SK-N-SH treated with all-trans-retinoic acid at 6 μM for 48 hours (cell line): ENCODE data around the gene LRRC26.

ENCODE experiments used
- ARNTL ChIP-seq: fragments of 450-650 bp; formaldehyde crosslinking; IDR thresholded peaks from 2 replicates; pipeline ENCODE4 v1.5.0; 2020; ENCODE audit warnings: low read depth, mild to moderate bottlenecking, moderate library complexity, borderline replicate concordance
- ESRRG ChIP-seq: fragments of 250-450 bp; sonication (Bioruptor Pico); IDR thresholded peaks from 2 replicates; pipeline ENCODE4 v1.6.1; 2021; ENCODE audit warnings: mild to moderate bottlenecking
- GLIS3 ChIP-seq: fragments of 250-450 bp; sonication (Bioruptor Pico); IDR thresholded peaks from 2 replicates; pipeline ENCODE4 v1.5.0; 2020; ENCODE audit warnings: mild to moderate bottlenecking, moderate library complexity
- RARB ChIP-seq: fragments of 250-450 bp; sonication (Bioruptor Pico); IDR thresholded peaks from 2 replicates; pipeline ENCODE4 v1.8.0; 2021; ENCODE audit warnings: mild to moderate bottlenecking, moderate library complexity
- SNAI2 ChIP-seq: fragments of 250-450 bp; sonication (Bioruptor Pico); IDR thresholded peaks from 2 replicates; pipeline ENCODE4 v1.5.0; 2020; ENCODE audit warnings: mild to moderate bottlenecking, moderate library complexity
- ZFP30 ChIP-seq: fragments of 450-650 bp; formaldehyde crosslinking; IDR thresholded peaks from 2 replicates; pipeline ENCODE4 v1.5.0; 2022; ENCODE audit warnings: mild to moderate bottlenecking, moderate library complexity
- TF ChIP-seq, protein P1 (sequence below): fragments of 250-450 bp; sonication (Bioruptor Pico); IDR thresholded peaks from 2 replicates; pipeline ENCODE4 v1.5.0; 2020; ENCODE audit warnings: mild to moderate bottlenecking, moderate library complexity
- TF ChIP-seq, protein P2 (sequence below): fragments of 250-450 bp; sonication (Bioruptor Pico); IDR thresholded peaks from 2 replicates; pipeline ENCODE4 v1.8.0; 2020; ENCODE audit warnings: mild to moderate bottlenecking, moderate library complexity, borderline replicate concordance
- TF ChIP-seq, protein P3 (sequence below): fragments of 250-450 bp; sonication (Bioruptor Pico); IDR thresholded peaks from 2 replicates; pipeline ENCODE4 v1.5.1; 2020; ENCODE audit warnings: low read depth, mild to moderate bottlenecking, moderate library complexity

DNA sequence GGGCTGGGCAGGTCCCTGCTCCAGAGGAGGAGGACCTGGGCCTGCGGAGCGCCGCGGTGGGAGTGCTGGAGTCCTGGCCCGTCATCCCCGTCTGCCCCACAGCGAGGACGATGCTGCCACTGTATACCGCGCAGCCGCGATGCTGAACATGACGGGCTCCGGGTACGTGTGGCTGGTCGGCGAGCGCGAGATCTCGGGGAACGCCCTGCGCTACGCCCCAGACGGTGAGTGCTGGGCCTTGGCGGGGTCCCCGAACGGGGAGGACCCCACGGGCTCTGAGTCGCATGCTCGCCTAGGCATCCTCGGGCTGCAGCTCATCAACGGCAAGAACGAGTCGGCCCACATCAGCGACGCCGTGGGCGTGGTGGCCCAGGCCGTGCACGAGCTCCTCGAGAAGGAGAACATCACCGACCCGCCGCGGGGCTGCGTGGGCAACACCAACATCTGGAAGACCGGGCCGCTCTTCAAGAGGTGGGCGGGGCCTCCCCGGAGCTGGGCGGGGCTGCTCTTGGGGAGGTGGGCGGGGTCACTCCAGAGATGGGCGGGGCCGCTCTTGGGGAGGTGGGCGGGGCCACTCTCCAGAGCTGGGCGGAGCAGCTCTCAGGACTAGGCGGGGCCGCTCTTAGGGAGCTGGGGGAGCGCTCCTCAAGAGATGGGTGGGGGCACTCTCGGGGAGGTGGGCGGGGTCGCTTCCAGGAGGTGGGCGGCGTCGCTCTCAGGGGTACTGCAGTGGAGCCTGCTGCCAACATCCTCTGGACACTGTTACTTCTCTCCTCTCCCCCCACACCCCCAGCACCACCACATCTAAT lies 13.1 kb downstream of the LRRC26 start:
- TF ChIP-seq, protein P1, sequence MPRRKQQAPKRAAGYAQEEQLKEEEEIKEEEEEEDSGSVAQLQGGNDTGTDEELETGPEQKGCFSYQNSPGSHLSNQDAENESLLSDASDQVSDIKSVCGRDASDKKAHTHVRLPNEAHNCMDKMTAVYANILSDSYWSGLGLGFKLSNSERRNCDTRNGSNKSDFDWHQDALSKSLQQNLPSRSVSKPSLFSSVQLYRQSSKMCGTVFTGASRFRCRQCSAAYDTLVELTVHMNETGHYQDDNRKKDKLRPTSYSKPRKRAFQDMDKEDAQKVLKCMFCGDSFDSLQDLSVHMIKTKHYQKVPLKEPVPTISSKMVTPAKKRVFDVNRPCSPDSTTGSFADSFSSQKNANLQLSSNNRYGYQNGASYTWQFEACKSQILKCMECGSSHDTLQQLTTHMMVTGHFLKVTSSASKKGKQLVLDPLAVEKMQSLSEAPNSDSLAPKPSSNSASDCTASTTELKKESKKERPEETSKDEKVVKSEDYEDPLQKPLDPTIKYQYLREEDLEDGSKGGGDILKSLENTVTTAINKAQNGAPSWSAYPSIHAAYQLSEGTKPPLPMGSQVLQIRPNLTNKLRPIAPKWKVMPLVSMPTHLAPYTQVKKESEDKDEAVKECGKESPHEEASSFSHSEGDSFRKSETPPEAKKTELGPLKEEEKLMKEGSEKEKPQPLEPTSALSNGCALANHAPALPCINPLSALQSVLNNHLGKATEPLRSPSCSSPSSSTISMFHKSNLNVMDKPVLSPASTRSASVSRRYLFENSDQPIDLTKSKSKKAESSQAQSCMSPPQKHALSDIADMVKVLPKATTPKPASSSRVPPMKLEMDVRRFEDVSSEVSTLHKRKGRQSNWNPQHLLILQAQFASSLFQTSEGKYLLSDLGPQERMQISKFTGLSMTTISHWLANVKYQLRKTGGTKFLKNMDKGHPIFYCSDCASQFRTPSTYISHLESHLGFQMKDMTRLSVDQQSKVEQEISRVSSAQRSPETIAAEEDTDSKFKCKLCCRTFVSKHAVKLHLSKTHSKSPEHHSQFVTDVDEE (CRISPR knock-in tag), result no peak
- TF ChIP-seq ARNTL (CRISPR knock-in tag), result no peak
- TF ChIP-seq, protein P2, sequence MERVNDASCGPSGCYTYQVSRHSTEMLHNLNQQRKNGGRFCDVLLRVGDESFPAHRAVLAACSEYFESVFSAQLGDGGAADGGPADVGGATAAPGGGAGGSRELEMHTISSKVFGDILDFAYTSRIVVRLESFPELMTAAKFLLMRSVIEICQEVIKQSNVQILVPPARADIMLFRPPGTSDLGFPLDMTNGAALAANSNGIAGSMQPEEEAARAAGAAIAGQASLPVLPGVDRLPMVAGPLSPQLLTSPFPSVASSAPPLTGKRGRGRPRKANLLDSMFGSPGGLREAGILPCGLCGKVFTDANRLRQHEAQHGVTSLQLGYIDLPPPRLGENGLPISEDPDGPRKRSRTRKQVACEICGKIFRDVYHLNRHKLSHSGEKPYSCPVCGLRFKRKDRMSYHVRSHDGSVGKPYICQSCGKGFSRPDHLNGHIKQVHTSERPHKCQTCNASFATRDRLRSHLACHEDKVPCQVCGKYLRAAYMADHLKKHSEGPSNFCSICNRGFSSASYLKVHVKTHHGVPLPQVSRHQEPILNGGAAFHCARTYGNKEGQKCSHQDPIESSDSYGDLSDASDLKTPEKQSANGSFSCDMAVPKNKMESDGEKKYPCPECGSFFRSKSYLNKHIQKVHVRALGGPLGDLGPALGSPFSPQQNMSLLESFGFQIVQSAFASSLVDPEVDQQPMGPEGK (CRISPR knock-in tag), result no peak
- TF ChIP-seq ZFP30 (CRISPR knock-in tag), result no peak
- TF ChIP-seq GLIS3, result no peak
- no peak for TF ChIP-seq RARB (CRISPR knock-in tag)
- TF ChIP-seq, protein P3, sequence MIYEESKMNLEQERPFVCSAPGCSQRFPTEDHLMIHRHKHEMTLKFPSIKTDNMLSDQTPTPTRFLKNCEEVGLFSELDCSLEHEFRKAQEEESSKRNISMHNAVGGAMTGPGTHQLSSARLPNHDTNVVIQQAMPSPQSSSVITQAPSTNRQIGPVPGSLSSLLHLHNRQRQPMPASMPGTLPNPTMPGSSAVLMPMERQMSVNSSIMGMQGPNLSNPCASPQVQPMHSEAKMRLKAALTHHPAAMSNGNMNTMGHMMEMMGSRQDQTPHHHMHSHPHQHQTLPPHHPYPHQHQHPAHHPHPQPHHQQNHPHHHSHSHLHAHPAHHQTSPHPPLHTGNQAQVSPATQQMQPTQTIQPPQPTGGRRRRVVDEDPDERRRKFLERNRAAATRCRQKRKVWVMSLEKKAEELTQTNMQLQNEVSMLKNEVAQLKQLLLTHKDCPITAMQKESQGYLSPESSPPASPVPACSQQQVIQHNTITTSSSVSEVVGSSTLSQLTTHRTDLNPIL (CRISPR knock-in tag), result no peak
- no peak for TF ChIP-seq ESRRG (CRISPR knock-in tag)
- no peak for TF ChIP-seq SNAI2 (CRISPR knock-in tag)
